HepG2 (cell line): ENCODE data around the gene ALK.

Experiments
- CTCF ChIP-seq: sonication (generic); formaldehyde crosslinking; IDR thresholded peaks from 2 replicates; pipeline ENCODE4 v1.5.0; 2020; ENCODE audit warnings: mild to moderate bottlenecking, missing genetic modification reagents, moderate library complexity
- ESRRA ChIP-seq: sonication (generic); formaldehyde crosslinking; IDR thresholded peaks from 2 replicates; pipeline ENCODE4 v1.5.1; 2020; ENCODE audit warnings: mild to moderate bottlenecking, low read depth, missing genetic modification reagents
- HINFP ChIP-seq: sonication (generic); formaldehyde crosslinking; IDR thresholded peaks from 2 replicates; pipeline ENCODE4 v1.4.0; 2020; ENCODE audit warnings: low read depth, mild to moderate bottlenecking, missing genetic modification reagents
- POLR2A ChIP-seq, 2 experiments: IDR thresholded peaks; 2 replicates each; pipeline ENCODE4 v1.6.1; 2011; ENCODE audit warnings: low read depth in 2 of 2, low read length in 2 of 2, mild to moderate bottlenecking in 1 of 2, moderate library complexity in 1 of 2; ENCODE audit not compliant: insufficient read depth in 1 of 2
- POLR2AphosphoS5 ChIP-seq: IDR thresholded peaks from 2 replicates; pipeline ENCODE4 v1.6.1; 2012; ENCODE audit warnings: low read depth, low read length
- SIN3B ChIP-seq: fragments of 150-350 bp; IDR thresholded peaks from 2 replicates; pipeline ENCODE4 v1.6.1; 2014; ENCODE audit warnings: low read length
- ZNF282 ChIP-seq: fragments of 450-650 bp; IDR thresholded peaks from 2 replicates; pipeline ENCODE4 v1.6.1; 2018; ENCODE audit not compliant: partially characterized antibody

- TF ChIP-seq POLR2A (IDR thresholded peaks at IDR 0.05; ENCODE audit: insufficient read depth in 1 of 2, low read depth in 2 of 2, low read length in 2 of 2) (no peak), SIN3B (no peak), HINFP (no peak), CTCF (CRISPR knock-in tag) (no peak), ZNF282 (no peak), POLR2AphosphoS5 (no peak), ESRRA (no peak)
These were observed 624.8 kb downstream of the ALK start for GRCh38 chr2:29296585-29296984.
